Transverse colon (tissue), 4 donors: ENCODE results near the gene STRN3. TPM values are rescaled to one million over a fixed set of nuclear protein-coding genes. Genes with fewer than 3 reads are reported as not detected.

ENCODE experiments used
- DNase-seq: peaks from one replicate; pipeline ENCODE4 v3.0.0-alpha.2; 2019
- H3K27ac ChIP-seq, 4 donors: fragments of 200-600 bp; sonication (generic); 2 replicates each; pipeline ENCODE4 v1.5.1; 2016 to 2018; ENCODE audit warnings: inconsistent platforms in 4 of 4
- H3K27me3 ChIP-seq: fragments of 200-600 bp; sonication (generic); 2 replicates; pipeline ENCODE4 v1.5.1; 2017; ENCODE audit warnings: inconsistent platforms
- H3K36me3 ChIP-seq, 4 donors: fragments of 200-600 bp; sonication (generic); 2 replicates each; pipeline ENCODE4 v1.5.1; 2017 to 2019; ENCODE audit warnings: inconsistent platforms in 4 of 4
- H3K4me1 ChIP-seq, 4 donors: fragments of 200-600 bp; sonication (generic); 2 replicates each; pipeline ENCODE4 v1.5.1; 2017 to 2020; ENCODE audit warnings: inconsistent platforms in 4 of 4
- H3K4me3 ChIP-seq, 4 donors: fragments of 200-600 bp; sonication (generic); 1 replicate in 1 of 4; 2 replicates in 3 of 4; pipeline versions ENCODE4 v1.5.1 to v1.6.1; 2017 to 2019; ENCODE audit warnings: inconsistent platforms in 4 of 4
- H3K9me3 ChIP-seq, 2 donors: fragments of 200-600 bp; sonication (generic); 2 replicates each; pipeline ENCODE4 v1.5.1; 2017 to 2019; ENCODE audit warnings: inconsistent platforms in 2 of 2
- EP300 ChIP-seq: sonication (generic); formaldehyde crosslinking; IDR thresholded peaks from one replicate; pipeline ENCODE4 v1.6.1; 2017; ENCODE audit warnings: antibody characterized with exemption, low read depth
- POLR2A ChIP-seq: fragments of 450-650 bp; IDR thresholded peaks from one replicate; pipeline ENCODE4 v1.6.1; 2016; ENCODE audit warnings: antibody characterized with exemption, mild to moderate bottlenecking, moderate library complexity
- POLR2AphosphoS5 ChIP-seq, 3 donors: sonication (generic); formaldehyde crosslinking; IDR thresholded peaks; one replicate each; pipeline ENCODE4 v1.6.1; 2016; ENCODE audit warnings: antibody characterized with exemption in 3 of 3
- WGBS, 2 donors: methylation state at CpG; one replicate each; pipeline ENCODE4 v1.1.5; 2018; ENCODE audit warnings: low coverage in 1 of 2; 5-methylcytosine and 5-hydroxymethylcytosine counted together
- in situ Hi-C, 4 donors: fragments of 200-750 bp; cut with MboI; loops; one replicate each; pipeline versions ENCODE4 v1.15.0 to v1.15.1; 2017; ENCODE audit warnings: low sequenced_read_pairs in 3 of 4, low pct_ligation_motif_present in 1 of 4, low pct_unique_long_range_greater_than_20kb in 1 of 4
- intact Hi-C: fragments of 100-400 bp; cut with DNase I; formaldehyde crosslinking; loops from one replicate; pipeline ENCODE4 v1.15.1; 2023; ENCODE audit warnings: low total_unique reads
- total RNA-seq, 4 donors: library from RNA; depleted of rRNA; stranded (reverse); fragments of >200 nt; gene quantifications; one replicate each; pipeline ENCODE4 v1.1.0, GENCODE V29; 2016
- TF ChIP-seq, protein P1 (sequence below), 5 experiments: fragments of 200-600 bp in 3 of 5; fragments of 450-650 bp in 2 of 5; sonication (generic) in 3 of 5; IDR thresholded peaks; 1 replicate in 2 of 5; 2 replicates in 3 of 5; pipeline ENCODE4 v1.5.1; 2016 to 2017; ENCODE audit warnings: antibody characterized with exemption in 5 of 5, inconsistent platforms in 3 of 5, mild to moderate bottlenecking in 2 of 5, moderate library complexity in 1 of 5

The STRN3 gene
- total RNA-seq, 4 donors from 2014 or later, result 42.3 to 57.5 (median 51.5) TPM

DNA sequence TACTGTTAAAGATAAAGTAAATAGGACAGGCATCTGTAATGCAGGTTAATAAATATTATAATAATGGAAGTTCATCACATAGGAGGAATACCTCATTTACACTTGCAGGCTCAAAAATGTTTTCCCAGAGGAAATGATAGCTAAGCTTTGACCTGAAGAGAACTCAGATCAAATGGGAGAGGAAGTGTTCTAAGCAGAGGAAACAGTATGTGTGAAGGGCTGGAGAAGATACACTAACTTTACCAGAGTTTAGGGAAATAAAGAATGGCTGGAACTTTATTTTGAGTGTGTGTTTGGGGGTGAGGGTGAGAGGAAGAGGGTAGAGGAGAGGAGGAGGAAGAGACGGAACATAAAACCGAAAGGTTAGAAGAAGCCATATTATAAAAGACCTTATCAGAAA lies 34.8 kb downstream of the STRN3 start:
- H3K27ac ChIP-seq, result peak overlapping the region in 1 of 4 donors; percentile 18
- TF ChIP-seq POLR2A (no peak), POLR2AphosphoS5 (IDR thresholded peaks at IDR 0.05) (no peak), EP300 (no peak)
- TF ChIP-seq, protein P1, sequence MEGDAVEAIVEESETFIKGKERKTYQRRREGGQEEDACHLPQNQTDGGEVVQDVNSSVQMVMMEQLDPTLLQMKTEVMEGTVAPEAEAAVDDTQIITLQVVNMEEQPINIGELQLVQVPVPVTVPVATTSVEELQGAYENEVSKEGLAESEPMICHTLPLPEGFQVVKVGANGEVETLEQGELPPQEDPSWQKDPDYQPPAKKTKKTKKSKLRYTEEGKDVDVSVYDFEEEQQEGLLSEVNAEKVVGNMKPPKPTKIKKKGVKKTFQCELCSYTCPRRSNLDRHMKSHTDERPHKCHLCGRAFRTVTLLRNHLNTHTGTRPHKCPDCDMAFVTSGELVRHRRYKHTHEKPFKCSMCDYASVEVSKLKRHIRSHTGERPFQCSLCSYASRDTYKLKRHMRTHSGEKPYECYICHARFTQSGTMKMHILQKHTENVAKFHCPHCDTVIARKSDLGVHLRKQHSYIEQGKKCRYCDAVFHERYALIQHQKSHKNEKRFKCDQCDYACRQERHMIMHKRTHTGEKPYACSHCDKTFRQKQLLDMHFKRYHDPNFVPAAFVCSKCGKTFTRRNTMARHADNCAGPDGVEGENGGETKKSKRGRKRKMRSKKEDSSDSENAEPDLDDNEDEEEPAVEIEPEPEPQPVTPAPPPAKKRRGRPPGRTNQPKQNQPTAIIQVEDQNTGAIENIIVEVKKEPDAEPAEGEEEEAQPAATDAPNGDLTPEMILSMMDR (IDR thresholded peaks at IDR 0.05), result no peak

DNA sequence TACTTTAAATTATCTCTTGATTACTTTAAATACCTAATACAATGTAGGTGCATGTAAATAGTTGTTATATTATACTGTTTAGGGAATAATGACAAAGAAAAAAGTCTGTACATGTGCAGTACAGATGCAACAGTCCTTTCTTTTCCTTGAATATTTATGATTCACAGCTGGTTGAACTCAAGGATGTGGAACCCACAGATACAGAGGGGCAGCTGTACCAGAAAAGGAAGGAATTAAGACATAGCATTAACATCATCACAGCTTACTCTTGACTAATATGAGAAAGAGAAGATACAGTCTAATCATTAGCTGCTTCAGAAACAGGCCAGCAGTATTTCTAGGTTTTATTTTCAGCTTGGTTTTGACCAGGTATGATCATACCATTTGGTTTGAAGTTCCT lies 35.4 kb downstream of the STRN3 start:
- in situ Hi-C loops, result loop anchor here in 2 of 4 donors (25.0 kb wide), 2 partner anchors 97 to 372 kb away; no protein-coding TSS in a partner anchor

More for the DNA sequence above, 34.8 kb downstream of the STRN3 start:
- no peak for DNase-seq
- Histone ChIP-seq H3K27me3 (no peaks in the 10 kb centered on the region), H3K9me3 (no peaks in the 10 kb centered on the region), H3K4me3 (no peak overlapping the region), H3K4me1 (peaks cover 14 to 58% (median 29%) of the 10 kb centered on the region in 4 donors), H3K36me3 (no peaks in the 10 kb centered on the region)
- WGBS, 2 donors, result 70 to 73% methylated on average over 2 of the region's 2 CpGs
- intact Hi-C loops (no loop called here), in situ Hi-C loops (loop anchor here in 2 of 4 donors (25.0 kb wide), 2 partner anchors 96 to 371 kb away; no protein-coding TSS in a partner anchor)

DNA sequence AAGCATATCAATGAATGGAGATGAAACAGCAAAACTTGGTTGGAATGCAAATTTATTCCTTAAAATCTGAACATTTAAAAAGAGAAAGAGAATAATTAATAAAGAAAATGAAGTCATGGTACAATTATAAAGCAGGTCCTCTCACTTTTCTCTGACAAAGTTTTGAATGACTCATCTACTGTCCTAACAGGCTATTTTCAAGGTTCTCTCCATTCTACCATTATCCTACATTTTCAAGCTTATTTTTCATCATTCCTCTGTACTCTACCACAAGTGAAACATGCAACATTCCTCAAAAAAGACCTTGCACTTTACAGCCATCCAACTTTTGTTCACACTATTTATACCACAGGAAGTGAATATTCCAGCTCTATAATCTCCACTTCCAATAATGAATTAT lies 37.7 kb downstream of the STRN3 start:
- peaks cover 6 to 43% (median 16%) of the 10 kb centered on the region in 4 donors for H3K4me1 ChIP-seq
- H3K27ac ChIP-seq, result peak overlapping the region; percentile 3 to 50 (median 14)
- no peak for DNase-seq
- H3K36me3 ChIP-seq, result no peaks in the 10 kb centered on the region
- intact Hi-C loops (no loop called here), in situ Hi-C loops (loop anchor here in 3 of 4 donors (10.0 to 25.0 kb wide), 3 partner anchors 96 to 374 kb away; no protein-coding TSS in a partner anchor)
- no peaks in the 10 kb centered on the region for H3K9me3 ChIP-seq
- H3K4me3 ChIP-seq, result no peak overlapping the region
- TF ChIP-seq, protein P1 (IDR thresholded peaks at IDR 0.05), result no peak
- no peak for TF ChIP-seq POLR2A
- TF ChIP-seq EP300, result no peak
- TF ChIP-seq POLR2AphosphoS5 (IDR thresholded peaks at IDR 0.05), result no peak
- H3K27me3 ChIP-seq, result no peaks in the 10 kb centered on the region

More for the DNA sequence above, 35.4 kb downstream of the STRN3 start:
- Histone ChIP-seq H3K36me3 (no peaks in the 10 kb centered on the region), H3K4me3 (no peak overlapping the region), H3K27ac (no peak overlapping the region), H3K27me3 (no peaks in the 10 kb centered on the region), H3K9me3 (no peaks in the 10 kb centered on the region), H3K4me1 (peaks cover 13 to 56% (median 26%) of the 10 kb centered on the region in 4 donors)
- no peak for TF ChIP-seq POLR2AphosphoS5 (IDR thresholded peaks at IDR 0.05)
- TF ChIP-seq, protein P1 (IDR thresholded peaks at IDR 0.05), result no peak
- no peak for TF ChIP-seq POLR2A
- TF ChIP-seq EP300, result no peak
- intact Hi-C loops, result no loop called here
- DNase-seq, result no peak

DNA sequence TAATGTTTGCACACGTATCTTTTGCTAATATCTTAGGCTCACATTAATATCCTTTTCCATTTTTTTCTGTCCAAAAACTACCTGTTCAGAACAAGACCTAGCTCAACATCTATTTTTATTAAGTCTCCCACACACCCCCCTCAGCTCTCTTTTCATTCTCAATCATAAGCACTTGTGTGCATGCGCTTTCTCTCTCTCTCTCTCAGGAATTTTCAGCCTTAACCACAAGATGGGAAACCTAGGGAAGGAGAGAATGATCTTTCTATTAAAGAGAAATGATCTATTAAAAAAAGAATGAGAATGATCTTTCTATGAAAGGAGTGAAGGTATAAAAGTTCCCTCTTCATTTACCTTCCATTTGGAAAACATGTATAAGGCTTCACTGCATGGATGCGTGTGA lies 40.4 kb downstream of the STRN3 start:
- intact Hi-C loops (no loop called here), in situ Hi-C loops (loop anchor here in 3 of 4 donors (10.0 to 25.0 kb wide), 3 partner anchors 99 to 377 kb away; no protein-coding TSS in a partner anchor)
- no peaks in the 10 kb centered on the region for H3K9me3 ChIP-seq
- no peak for DNase-seq
- H3K4me3 ChIP-seq, result no peak overlapping the region
- no peak overlapping the region for H3K27ac ChIP-seq
- H3K36me3 ChIP-seq, result no peaks in the 10 kb centered on the region
- no peak for TF ChIP-seq POLR2A
- no peak for TF ChIP-seq POLR2AphosphoS5 (IDR thresholded peaks at IDR 0.05)
- TF ChIP-seq, protein P1 (IDR thresholded peaks at IDR 0.05), result no peak
- TF ChIP-seq EP300, result no peak
- H3K4me1 ChIP-seq, result peaks cover 7 to 40% (median 16%) of the 10 kb centered on the region in 4 donors
- no peaks in the 10 kb centered on the region for H3K27me3 ChIP-seq
- WGBS, 2 donors, result 91 to 92% methylated on average over 3 of the region's 3 CpGs
